Activated T-helper 1 cell treated with anti-CD3 and anti-CD28 coated beads, Interleukin-2, amount 50 U/mL, for 16 hours (primary cell): ENCODE measurements around the gene FAM240B.

Source experiments
- DNase-seq, 2 donors: peaks; one replicate each; pipeline ENCODE4 v3.0.0-alpha.2; 2020; ENCODE audit warnings: low read depth in 1 of 2, low spot score in 1 of 2

FAM240B gene

DNA sequence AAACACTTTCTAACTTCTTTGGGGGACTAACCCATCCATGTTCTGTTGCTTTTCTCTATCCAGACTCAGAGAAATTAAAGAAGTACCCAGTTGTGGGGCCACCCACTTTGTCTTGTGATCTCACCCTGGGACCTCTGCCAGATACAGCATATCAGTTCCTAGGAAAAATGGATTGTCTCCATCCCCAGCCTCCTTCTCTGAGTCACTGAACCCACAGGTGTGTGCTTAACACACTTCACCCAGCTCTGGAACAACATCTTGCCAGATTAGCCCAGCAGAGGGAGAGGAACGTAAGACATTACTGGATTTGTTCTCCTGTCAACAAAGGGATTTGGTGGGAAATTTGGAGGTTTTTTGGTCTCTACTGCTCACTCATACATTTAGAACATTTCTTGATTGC lies 19.2 kb downstream of the FAM240B start:
- DNase-seq: no peak

DNA sequence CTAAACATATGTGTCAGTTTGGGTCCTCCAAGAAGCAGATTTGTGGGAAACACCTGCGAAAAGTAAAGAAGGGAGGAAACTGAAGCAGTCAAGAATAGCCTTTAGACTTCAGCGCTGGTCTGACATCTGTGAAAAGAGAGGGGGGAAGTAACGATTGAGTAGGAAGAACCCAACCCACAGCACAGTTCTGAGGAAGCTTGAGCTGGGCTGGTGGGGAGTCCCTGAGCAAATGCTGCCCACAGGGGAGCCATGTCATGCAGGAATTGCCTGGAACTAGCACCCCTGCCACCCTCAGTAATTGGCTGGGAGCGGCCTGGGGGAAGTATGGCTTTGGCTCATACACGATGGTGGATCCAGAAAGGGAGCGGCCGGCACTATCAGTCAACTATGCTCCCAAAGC lies 20.6 kb downstream of the FAM240B start:
- no peak for DNase-seq

DNA sequence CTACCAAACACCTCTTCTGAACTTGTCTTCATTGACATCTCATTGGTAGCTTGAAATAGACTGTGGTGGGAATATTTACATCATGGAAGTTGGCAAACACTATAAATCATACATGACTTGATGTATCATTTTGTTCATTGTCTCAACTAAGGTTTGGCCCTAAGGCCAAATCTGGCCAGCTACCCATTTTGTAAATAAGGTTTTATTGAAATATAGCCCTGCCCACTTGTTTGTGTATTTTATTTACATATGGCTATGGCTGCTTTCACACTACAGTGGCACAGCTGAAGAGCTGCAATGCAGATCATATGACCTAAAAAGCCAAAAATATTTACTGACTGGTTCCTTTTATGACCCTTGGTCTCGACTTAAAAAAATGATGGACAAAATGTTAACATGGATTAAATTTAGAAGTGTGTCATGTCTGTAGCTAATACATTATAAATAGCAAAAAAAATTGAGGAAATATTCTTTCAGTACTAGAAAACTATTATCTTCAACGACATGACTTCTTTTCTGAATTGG lies 22.1 kb downstream of the FAM240B start:
- DNase-seq: no peak

DNA sequence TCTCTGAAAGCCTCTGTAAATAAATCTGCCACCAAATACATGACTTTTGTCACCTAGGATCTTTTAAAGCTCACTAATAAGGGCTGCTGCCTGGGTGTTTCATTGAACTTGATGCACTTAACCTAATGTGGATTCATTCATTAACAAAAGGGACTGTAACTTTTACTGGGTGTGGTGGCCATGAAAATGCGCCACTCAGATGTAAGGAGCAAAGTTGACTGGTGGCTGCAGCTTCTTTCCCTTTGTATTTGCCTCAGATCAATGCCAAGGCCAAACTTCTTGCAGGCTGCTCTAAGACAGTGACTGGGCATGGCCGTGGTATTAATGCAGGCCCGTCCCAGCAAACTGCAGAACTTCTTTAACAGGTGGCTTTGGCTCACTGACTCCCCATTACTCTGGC lies 22.9 kb downstream of the FAM240B start:
- DNase-seq: no peak

DNA sequence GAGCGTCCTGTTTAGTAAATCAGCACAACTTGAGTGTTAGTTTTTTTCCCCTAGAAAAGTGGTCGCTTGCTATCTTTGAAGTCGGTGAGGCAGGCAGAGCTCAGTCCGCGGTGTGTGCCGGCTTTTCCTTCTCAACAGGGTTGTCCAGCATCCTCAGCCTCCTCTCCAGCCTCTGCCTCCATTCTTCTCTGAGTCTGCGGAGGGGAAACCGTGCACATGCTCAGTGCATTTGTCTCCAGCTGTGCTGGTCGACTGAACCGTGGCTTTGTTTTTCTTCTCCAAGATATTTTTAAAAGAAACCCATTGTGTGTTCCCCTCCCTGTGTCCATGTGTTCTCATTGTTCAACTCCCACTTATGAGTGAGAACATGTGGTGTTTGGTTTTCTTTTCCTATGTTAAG lies 25.3 kb downstream of the FAM240B start:
- no peak for DNase-seq

DNA sequence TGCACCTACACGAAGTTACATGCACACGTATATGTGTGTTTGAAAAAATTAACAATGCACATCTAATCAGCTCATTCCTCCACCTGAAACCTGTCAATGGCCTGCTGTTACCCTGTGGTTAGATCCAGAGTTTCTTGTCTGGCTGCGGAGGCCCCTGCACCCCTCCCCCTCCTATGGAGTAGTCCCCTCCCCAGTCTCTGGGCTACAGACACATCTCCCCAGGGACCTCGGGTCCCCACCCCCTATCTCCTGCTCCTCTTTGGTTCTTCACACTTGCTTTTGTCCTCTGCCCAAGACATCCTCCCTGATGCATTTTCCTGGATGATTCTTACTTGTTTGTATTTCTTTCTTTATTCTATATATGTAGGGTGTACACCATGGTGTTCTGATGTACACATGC lies 27.2 kb downstream of the FAM240B start:
- DNase-seq: no peak

DNA sequence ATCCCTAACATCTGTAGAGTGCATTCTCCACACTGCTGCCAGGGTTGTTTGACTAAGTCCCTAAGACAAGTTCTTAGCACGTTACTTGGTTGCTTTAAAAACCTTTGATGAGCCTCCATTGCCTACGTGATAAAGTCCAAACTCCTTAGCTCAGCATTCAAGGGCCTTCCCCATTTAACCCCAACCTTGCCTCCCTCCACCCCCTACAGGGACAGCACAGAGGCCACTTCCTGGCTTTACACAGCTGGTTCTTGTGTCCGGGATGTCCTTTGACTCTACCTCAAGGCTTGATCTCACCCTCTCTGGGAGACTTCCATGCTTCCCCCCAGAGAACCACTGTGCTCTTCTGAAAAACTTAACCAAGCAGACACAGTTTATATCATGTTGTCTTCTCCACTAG lies 29.4 kb downstream of the FAM240B start:
- DNase-seq: no peak

DNA sequence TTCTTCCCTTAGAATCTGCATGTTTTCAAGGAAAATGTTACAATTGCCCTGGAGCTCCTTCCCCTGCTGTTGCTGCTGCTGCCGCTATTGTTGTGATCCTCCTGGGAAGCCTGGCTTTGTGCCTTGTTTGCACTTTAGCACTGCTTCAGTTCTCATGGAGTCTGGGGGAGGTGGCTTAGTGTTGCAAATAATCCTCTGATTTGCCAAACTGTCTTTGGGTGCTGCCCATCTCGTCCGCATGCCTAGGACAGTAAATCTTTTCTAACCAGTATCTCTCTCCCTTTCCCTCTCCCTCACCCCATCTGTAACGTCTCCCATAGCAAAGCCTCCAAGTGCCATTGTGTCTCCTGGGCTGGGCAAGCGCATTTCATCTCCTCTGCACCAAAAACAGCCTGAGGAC lies 30.3 kb downstream of the FAM240B start:
- no peak for DNase-seq

DNA sequence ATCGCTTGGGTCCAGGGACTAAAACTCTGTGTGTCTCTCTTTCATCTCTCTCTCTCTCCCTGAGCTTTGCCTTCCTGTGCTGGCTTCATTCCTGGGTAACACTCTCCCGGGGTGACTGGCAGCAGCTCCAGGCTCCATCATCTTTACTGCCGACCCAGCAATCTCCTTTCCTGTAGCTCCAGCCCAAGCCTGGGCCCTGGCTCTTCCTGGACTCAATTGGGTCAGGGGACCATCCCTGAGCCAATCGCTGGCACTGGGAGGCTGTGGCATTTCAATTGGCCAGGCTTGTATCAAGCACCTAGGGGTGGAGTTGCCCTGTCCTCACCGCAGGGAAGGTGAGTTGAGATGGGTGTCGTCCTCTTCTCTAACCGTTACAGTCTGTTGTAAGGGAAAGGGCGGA lies 31.9 kb downstream of the FAM240B start:
- DNase-seq: no peak

DNA sequence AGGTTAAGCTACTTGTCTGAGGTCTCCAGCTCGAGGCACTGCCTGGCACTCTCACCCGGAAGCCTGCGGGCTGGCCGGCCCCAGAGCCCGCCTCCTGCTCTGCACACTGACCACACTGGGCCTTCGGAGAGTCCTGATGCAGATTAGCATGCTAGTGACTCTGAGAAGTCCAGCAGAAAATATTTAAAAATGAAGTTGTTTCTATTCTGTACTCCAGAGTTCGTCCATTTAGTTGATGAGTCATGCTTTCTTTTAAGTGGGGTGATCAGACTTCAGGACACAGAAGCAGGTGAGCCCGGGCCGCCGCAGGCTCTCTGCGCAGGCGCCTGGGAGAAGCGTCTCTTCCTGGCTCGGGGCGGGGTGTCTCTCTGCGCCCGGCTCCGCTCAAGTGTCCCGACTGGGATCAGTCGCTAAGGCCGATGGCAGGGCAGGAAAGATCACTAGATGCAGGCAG lies 32.5 kb downstream of the FAM240B start:
- no peak for DNase-seq

DNA sequence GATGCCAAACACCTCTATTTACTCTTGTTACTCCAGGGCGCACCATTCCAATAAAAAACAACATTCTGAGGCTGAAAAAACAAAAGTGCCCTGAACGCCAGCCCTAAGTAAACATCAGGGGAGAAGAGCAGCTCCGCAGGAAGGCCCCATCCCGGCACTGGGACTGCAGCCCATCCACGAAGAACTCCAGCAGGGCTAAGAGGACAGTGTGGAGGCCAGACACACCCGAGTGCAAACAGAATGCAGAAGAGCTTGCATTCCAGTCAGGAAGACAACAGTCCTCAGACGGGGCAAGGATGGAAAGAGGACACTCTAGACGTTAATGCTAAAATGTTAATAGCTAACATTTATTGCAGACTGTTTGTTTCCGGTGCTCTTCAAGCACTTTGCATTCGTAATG lies 33.0 kb downstream of the FAM240B start:
- no peak for DNase-seq

DNA sequence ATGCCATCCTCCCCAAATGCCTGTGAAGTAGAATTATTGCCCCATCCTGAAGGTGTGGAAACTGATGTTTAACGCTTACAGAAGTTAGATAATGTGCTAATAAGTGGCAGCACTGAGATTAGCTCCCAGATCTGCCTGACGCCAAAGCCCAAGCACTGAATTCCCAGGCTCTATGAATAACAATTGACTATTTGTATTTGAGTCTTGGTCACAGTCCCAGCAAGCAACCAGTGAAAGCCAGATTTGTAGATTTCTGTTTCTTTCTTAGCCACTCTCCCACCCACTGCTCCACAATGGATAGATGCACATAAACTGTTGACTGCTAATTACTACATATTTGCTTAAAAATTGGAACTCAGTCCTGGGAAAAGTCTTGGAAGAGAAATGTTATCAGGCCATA lies 34.4 kb downstream of the FAM240B start:
- DNase-seq: no peak

DNA sequence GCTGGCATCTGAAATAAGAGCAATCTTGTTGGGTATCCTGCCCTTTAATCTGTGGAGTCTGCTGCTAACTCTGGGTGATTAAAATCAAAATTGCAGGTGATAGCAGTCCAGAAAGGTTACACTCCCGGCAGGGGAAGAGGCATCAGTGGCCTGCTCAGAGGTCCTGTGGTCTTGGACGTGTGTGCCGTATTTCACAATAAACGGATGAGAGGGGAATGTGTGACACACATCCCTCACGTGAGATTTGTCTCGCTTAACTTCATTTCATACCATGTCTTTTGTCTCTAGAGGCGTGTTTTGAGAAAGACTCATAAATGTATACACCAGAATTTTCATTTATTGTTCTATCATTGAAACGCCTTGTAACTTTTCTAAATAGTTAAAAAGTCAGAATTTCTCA lies 36.6 kb downstream of the FAM240B start:
- DNase-seq: no peak

DNA sequence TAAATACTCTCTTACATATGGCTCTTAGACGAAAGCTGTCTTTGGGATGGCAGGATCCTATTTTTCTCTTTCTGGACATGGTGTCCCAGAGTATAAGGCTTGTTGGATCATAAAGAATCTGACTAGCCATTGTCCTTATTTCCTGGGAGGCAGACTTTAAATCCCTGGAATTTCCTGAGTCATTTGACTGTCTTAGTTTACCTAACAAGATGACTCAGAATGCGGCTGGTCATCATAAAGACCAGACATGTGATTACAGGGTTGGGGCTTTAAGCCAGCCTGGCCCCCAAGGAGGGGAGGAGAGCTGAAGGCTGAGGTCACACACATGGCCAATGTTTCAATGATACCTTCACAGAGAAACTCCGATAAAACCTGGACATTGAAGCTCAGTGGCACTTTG lies 37.2 kb downstream of the FAM240B start:
- no peak for DNase-seq

DNA sequence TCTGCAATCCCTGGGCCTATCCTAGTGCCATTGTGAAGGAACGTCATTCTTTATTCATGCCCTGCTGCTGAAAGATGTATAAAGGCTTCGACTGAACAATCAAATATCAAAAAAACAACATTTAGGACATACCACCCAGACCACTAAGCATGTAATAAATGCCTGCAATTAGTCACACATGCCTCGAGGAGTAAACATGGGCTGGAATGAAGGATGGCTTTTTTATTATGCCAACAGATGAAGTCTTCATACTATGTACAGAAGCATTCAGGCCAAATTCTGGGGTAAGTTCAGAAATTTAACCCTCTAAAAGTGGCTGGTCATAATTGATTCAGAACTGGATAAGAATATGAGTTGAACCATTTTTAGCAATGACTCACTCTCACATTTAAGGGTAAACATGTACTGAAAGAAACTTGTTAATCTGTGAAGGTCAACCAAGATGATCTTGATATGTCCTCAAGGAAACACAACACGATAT lies 38.1 kb downstream of the FAM240B start:
- no peak for DNase-seq

DNA sequence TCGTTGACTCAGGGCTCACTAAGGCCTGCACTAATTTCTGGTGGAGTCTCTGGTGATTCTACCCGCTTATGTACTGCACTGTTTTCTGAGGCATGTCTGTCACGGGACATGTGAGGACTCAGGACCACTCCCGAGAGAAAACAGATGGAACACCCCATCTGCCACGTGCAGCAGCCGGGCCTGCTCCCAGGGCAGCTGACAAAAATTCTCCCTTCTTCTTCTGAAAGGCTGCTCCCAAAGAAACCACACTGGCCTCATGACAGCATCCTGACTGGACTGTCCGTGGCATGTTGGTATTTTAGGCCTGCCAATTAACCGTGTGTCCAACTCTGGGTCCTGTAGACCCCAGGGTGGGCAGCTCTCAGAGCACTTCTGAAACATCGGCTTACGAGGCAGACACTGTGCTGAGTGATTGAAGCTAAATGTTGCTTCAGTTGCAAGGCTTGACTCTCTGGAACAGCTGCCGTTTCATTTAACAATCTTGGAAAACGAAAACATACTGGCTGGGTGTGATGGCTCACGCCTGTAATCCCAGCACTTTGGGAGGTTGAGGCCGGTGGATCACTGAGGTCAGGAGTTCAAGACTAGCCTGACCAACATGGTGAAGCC lies 39.0 kb downstream of the FAM240B start:
- no peak for DNase-seq

DNA sequence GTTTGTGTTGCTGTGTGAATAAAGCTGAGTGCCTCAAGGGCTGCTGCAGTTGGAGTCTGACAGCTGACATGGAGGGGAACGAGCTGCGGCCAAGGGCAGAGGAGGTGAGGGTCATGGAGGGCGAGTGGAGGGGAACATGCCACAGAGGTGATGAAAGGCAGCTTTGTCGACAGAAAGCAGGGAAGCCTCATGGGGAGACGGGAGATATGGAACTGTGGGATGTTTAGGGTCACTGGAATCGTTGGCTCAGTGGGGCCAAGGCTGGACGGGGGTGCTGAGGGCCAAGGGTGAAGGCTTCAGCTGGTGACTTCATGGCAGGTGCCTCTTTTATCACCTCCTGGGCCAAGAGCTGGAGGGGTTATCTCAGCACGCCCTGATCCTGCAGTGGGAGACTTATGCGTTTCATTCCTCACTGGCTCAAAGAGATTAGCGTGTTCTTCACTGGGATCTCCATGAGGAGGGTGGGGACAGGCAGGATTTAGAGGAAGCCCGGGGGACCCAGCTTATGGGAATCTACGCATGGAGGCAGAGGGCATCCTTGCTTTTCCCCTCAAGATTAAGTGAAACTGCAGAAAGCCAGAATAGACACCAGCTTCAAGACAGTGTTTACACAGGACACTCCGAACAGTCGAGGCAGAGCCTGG lies 42.2 kb downstream of the FAM240B start:
- no peak for DNase-seq

DNA sequence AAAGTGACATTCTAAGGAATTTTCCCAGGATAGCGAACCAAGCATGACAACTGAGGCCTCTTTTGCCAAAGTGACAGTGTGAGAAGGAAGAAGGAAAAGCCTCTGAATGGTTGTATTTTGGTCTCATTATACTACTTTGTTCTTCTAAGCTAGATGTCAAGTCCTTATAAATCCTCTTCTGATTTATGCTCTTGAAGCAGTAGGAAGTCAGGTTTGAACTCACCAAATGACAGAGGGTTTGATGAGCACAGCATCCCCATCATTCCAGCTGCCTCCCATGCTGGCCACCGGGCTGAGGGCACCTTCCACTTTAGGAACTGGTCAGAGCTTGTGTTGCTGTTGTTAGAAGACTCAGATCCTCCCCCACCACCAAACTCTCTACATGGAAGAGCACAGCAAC lies 44.1 kb downstream of the FAM240B start:
- DNase-seq: no peak

DNA sequence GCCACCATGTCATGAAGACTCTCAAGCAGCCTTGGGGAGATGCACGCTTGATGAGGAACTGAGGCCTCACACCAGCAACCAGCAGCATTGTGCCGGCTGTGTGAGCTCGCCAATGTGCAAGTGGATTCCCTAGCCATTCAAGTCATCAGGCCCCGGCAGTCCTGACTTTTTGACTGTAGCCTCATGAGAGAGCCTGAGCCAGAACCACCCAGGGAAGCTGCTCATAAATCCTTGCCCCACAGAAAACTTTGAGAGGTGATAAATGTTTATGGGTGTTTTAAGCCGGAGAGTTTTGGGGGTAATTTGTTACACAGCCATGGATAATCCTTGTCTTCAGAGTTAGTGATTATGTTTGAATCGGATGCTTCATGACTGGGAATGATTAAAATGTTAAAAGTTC lies 44.7 kb downstream of the FAM240B start:
- no peak for DNase-seq

DNA sequence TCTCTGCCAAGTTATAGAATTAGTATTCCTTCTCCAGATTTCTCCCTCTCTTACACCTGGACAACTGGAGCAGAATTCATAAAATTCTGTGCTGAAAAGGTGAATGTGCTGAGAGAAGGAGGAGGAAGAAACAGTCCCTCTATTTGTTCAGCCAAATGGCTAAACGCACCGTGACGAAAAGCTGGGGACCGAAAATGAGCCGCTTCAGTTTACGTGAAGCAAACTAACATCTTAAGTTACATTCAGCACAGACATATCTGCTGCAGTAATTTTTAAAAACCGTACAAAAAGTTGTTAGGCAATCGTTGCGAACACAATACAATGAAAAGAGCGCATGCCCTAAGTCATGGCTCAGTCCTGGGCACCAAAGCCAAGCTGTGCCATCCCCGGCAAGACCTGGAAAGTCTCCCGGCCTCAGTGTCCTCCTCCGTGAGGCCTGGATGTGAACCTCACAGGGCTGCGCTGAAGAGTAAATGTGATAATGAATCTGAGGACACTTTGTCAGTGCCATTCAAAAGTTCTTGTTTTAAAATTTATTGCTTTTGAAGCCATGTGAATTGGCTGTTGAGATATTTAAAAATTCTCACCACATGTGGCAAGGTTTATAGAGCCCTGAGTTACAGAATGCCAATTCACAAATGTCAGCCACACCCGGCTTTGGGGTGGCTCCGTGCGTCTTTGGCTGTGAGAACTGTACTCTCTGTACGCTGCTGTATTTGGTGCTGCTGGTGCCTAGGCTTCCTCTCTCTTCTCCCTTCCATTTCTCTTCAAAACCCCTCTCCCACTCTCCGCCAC lies 46.3 kb downstream of the FAM240B start:
- DNase-seq: no peak

DNA sequence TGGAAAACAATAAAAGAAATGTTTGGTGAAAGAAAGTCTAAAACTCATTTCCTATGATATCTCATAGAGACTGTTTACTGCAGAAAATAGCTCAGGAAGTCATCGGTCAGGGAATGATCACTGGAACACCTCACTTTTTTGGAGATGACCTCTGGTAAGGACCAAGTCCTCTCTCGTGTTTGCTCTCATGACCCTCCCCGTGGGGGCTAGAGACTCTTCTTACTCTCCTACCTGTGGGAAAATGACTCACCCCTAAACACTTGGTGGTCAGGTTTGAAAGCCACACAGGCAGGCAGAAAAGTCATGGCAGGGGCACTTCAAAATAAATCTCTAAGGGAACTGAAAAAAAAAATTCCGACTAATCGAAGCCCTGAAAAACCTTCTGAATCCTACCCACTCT lies 48.2 kb downstream of the FAM240B start:
- no peak for DNase-seq

DNA sequence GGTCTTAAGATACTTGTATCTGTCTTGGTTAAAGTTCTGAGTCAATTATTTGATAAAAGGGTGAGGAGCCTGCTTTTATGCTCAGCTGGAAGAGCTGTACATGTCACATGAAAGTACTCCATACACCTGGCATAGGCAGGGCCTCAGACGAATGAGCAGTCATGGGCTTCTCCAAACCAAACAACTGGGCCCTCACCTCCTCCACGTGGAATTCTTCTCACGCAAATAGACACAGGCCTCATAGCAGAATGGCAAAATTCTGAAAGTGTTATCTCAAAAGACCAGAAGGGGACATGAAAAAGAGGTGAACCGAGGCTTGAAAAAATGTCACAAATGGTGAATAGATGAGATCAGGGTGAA lies 48.6 kb downstream of the FAM240B start:
- DNase-seq: no peak
